ENCODE data around the gene C9orf57.

- no peak for TF ChIP-seq POLR2A (IDR thresholded peaks at IDR 0.05)
- TF ChIP-seq CTCF (IDR thresholded peaks at IDR 0.05): no peak
Measured at GRCh38 chr9:72046630-72047456, 13.6 kb downstream of the C9orf57 start.
